ENCODE measurements around the gene AQP12A.

AQP12A gene

DNA sequence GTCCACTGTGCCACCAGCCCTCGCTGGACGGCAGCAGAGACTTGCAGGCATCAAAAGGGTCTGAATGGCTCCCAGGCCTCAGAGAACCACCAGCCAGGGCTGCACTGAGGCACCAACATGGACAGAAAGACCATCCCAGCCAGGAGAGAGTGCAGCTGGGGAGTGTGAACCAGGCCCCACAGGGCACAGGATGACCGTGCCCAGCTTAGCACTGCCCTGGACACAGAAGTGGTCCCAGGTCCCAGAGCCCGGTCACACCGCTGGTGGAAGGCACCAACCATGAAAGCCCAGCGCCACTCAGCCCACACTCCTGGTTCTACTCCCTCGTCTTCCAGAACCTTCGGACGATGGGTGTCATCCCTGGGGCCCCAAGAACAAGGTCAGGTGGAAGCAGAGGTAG, 20.5 kb downstream of the AQP12A start:
- no peak for DNase-seq

DNA sequence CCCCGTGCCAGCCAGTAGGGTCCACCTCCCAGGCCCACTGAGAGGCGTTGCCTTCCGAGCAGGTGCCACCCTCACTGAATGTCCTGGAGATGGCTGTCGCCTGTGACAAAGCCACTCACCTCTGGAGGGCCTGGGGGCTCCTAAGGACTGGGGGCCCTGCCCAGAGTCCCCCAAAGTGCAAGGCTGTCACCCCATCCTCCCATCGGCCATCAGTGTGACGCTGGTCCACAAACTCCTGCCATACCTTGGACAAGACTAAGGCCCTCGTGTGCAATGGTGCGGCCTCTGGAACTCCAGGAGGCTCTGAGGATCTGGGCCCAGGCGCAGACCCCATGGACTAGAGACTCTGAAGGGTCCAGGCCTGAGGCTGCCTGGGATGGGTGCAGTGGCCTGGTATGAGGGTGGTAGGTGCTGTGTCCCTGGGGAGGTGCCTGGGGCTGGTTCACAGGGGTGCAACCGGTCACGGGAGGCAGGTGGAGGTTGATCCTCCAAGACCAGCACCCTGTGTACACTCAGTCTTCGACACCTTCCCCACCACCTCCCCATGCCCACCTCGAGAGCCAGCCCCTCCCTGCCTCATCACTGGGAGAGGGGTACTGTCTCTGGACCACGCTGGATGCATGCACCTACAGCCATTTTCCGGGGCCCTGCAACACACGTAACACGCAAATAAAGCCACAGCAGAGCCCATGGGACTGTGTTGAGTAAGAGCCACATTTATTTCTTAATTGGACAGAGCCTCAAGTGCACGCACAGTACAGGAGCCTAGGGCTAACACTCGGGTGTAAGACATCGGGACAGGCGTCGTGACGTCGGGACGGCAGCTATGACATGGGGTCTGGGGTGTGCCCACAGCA, 21.6 kb downstream of the AQP12A start:
- DNase-seq, result no peak

DNA sequence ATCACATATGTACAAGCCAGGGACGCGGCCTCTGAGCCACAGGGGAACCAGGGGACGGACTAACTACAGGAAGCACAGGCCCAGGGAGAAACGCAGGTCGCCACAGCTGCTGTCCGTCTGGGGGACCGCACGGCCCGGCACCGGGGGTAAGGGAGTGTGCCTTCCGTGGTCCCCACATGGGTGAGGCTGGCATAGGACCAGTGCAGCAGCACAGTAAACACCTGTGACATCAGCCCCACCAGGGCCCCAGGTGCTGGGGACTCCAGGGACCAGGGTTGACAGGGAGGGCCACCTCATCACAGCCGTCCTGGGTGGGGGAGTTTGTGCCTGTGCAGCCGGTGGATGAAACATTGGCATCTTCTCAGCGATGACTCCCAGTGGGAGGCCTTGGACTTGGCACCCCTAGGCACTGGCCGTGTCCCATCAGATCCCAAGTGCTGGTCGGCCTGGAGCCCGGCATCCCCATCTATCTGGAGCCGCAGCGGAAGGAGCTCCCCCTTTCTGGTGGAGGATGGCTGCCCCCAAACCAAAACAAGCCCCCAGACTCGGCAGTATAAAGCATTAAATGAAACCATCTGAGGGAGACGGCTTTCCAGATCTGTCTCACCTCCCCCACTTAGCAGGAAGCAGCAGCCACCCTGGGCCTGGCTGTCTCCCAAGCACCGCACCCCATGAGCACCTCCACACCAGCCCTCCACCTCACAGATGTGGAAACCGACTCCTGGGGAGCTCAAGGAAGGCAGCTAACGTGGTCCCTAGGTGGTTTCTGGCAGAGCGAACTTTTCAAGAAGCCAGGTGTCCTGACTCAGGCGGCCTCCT, 22.5 kb downstream of the AQP12A start:
- no peak for DNase-seq

DNA sequence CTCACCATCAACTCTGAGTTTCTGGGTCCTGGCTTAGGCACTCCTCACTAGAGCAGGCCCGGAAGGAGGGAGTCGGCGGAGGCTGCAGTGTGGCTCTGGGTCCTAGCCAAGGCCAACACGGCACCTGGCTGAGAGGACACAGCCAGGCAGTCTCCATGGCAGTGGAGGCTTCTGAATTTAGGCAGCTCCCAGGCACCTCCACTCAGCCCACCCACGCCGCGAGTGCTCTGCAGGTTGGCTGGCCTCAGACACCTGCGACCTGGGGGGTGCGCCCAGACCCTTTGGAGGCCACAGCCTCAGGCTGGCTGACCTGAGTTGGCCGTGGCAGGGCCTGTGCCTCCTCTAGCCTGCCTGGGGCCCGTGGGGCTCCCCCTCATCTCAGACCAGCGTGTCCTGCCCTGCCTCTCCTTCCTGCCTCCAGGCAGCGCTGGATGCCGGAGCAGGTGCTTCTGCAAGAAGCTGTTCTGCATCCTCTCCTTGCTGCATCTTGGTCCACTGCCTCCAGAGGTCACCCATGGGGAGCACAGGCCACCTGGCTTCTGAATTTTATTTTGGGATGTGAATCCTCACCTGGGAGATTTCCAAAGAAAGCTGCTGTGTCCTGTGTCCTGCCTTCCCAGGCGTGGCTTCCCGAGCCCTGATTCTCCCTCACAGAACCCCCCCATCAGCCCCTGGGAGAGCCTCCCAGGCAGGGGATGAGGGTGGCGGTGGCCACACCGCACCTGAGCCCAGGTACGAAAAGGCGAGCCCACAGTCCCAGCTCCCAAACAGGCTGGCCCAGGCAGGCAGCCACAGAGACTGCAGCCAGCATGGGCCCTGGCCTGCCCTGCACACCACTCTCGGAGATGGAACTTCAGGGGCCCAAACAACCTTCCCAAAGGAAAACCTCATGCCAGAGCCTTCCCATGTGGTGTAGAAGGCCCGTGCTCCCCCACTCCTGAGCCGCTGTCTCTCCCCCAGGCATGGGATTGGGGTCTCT, 23.4 kb downstream of the AQP12A start:
- no peak for DNase-seq

DNA sequence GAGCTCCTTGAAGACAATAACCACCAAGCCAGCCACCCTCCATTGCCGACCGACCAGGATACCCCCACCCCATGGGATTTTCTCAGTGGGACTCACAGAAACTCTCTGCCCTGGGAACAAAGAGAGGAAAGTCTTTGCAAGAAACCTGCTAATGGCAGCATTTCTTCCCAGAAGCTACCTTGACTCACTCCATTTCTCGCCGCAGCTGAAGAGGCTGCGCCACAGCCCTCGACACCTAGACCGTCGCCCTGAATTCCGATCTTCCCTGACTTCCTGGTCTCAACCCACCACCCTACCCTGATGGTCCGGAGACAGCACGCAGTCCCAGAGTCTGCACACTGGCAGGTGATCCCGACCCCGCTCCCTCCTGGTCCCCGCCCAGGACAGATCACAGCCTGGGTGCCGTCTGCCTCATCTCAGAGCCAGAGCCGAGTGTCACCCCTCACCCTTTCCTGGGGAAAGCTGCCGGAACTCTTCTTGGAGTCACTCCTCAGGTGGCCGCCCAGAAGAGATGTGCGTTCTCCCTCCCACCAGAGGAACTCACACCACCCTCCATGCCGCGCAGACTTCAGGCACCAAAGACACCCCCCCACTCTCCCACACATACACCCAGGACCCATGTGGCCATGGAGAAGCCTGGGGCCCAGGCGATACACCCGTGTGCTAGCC, 24.6 kb downstream of the AQP12A start:
- DNase-seq, result no peak

- DNase-seq, result no peak
Measured at GRCh38 chr2:240717181-240717641, 25.5 kb downstream of the AQP12A start.

DNA sequence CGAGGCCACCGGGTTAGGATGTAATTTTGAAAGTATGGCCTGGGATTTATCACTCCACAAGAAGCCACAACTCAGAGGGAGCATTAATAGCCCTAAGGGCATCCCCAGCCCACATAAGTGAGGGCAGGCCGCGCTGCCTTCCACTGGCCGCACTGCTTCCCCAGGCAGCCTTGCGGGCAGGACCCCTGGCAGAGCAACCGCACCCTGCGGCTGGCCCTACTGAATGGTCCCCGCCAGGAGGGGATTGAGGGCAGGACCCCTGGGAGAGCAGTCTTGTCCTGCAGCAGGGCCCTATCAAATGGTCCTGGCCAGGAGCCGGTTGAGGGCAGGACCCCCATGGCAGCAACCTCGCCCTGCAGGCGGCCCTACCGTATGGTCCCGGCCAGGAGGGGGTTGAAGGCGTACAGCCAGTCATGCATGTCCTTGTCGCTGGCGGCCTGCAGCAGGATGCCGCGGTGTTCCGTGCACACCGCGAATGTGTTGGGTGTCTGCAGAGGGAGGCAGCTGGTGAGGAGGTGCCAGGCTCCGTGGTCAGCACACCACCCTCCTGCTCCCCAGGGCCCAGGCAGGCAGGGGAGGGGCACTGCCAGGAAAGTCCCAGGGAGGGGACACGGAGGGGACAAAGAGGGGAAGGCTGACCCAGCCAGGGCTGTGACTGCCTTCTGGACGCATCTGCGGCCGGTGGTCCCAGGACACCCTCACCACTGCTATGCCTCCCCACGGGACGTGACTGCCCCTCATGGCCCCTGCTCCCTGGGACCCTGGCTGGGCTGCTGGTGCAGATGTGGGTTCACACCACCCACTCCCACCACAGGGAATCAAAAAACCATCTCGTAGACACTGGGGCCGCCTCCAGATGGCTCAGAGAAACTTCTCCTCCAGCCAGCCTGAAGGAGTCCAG, 26.3 kb downstream of the AQP12A start:
- no peak for DNase-seq

DNA sequence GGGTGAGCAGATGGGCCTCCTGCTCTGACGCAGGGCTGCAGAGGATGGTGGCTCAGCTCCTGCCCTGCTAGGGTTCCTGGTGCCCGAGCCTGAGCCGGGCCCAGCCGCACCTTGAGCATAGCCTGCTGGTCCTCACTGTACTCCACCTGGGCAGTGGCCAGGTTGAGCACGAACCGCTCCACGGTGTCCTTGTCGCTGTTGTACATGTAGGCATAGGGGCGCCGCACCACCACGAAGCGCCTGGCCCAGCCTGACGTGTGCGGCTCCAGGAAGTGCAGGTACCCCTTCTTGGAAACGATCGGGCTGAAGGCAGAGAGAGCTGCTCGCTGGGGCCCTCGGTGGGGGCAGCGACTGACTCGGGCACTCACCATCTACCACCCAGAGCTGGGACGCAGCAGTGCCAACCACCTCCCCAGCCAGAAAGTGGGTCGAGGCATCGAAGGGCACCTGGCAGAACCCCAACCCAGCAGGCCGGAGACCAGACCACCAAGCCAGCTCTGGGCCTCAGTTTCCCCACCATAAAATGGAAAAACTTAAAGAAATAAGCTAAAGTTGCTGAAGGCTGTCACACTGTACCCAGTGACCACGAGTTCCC, 27.3 kb downstream of the AQP12A start:
- no peak for DNase-seq

GRCh38 chr2:240719676-240720545, 28.2 kb downstream of the AQP12A start:
- DNase-seq, result no peak

DNA sequence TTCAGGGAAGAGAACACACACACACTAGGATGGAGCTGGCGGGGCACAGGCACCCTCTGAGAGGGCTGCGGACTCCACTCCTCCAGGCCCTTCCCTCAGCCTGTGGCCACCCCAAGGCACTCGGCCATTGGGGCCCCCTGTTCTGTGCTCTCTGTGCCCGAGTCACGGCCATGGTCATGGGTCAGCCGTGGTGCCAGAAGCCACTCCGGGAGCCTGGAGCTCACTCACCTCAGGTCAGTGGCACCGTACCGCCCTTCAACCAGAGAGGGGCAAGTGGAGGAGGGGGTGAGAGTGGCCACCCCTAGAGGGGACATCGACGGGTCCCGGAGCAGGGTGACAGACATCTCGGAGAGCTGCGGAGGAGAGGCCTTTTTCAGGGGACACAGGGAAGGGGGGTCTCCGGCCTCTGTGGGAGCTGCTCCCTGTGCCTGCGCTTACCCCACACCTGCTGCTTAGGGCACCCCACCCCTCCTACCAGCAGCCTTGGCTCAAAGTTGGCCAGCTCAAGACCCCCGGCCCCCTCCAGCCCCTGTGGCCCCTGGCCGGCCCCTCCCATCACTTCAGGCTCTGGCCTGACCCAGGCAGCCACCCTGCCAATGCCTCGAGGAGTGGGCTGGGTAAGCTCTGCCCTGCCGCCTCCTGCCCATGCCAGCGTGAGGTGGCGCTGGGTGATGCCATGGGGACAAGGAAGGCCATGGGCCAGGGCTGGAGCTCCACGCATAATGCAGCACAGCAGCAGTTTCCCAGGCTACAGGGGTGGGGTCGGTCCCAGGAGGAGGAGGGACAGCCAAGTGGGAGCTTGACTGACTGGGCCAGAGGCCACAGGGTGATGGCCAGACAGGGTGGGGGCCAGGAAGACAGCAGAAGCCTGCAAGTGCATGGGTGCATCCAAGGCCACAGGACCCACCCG, 29.3 kb downstream of the AQP12A start:
- DNase-seq, result no peak

DNA sequence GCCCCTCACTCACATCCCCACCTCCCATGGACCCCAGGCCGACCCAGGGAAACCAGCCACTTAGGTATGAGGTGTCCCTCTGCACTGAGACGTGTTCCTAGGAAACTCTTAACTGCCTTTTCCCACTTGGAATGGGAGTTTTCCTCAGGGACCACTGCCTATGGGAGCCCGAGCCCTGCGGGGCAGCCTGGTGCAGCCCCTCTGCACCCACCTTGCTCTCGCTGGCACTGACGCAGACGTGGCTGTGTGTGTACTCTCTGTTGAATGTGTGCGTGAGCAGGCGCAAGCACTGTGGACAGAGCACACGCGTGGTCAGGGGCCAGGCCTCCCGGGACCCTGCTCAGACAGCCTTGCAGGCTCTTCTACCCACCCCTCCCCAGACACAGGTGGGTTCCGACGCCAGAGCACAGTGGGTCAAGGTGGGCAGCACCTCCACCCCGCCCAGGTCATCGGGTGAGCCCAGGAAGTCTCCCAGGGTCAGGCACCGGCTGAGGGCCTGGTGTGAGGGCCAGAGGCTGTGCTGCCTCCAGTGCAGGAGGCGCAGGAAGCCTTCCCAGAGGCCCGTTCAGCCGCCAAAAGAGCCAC, 30.0 kb downstream of the AQP12A start:
- DNase-seq, result no peak

GRCh38 chr2:240722376-240722775, 30.7 kb downstream of the AQP12A start:
- no peak for DNase-seq

- DNase-seq, result no peak
Measured at GRCh38 chr2:240722796-240723735, 31.4 kb downstream of the AQP12A start.

GRCh38 chr2:240723851-240724250, 32.2 kb downstream of the AQP12A start:
- no peak for DNase-seq

GRCh38 chr2:240724431-240724830, 32.8 kb downstream of the AQP12A start:
- DNase-seq, result no peak

- DNase-seq, result no peak
Measured at GRCh38 chr2:240725266-240725665, 33.6 kb downstream of the AQP12A start.

- DNase-seq, result no peak
Measured at GRCh38 chr2:240725671-240726070, 34.0 kb downstream of the AQP12A start.
